ENCODE measurements around the gene CCDC61. TPM values are rescaled to one million over a fixed set of nuclear protein-coding genes. Genes with fewer than 3 reads are reported as not detected.

Gene CCDC61
- total RNA-seq, 1 donor from 2014 or later: 12.4 TPM

DNA sequence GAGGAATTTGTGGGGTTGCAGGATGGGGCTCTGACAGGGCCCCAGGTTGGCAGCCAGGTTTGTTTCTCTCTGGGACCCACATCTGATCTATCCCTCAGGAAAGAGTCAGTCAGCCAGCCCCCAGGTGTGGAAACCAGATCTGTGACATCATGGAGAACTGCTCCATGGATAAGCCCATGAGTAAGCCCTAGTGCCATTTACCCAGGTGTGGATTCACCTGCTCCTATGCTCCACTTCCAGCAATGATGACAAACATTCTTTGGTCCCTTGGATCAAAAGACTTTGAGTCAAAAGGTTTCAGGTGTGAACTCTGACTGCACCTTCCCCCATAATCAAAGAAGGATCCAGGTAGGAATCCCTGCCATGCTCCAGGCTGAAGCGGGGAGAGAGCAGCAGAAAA lies 72.4 kb downstream of the CCDC61 start:
- H3K4me1 Mint-ChIP-seq (ENCODE audit: unreplicated experiment): peaks cover 5% of the 10 kb centered on the region
- H3K27ac Mint-ChIP-seq (ENCODE audit: unreplicated experiment): no peak overlapping the region
- no peak for DNase-seq (ENCODE audit: extremely low spot score, unreplicated experiment)
- no peak overlapping the region for H3K4me3 Mint-ChIP-seq (ENCODE audit: unreplicated experiment)
- TF ChIP-seq, protein P1, sequence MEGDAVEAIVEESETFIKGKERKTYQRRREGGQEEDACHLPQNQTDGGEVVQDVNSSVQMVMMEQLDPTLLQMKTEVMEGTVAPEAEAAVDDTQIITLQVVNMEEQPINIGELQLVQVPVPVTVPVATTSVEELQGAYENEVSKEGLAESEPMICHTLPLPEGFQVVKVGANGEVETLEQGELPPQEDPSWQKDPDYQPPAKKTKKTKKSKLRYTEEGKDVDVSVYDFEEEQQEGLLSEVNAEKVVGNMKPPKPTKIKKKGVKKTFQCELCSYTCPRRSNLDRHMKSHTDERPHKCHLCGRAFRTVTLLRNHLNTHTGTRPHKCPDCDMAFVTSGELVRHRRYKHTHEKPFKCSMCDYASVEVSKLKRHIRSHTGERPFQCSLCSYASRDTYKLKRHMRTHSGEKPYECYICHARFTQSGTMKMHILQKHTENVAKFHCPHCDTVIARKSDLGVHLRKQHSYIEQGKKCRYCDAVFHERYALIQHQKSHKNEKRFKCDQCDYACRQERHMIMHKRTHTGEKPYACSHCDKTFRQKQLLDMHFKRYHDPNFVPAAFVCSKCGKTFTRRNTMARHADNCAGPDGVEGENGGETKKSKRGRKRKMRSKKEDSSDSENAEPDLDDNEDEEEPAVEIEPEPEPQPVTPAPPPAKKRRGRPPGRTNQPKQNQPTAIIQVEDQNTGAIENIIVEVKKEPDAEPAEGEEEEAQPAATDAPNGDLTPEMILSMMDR (IDR thresholded peaks at IDR 0.05): no peak
- no peaks in the 10 kb centered on the region for H3K36me3 Mint-ChIP-seq (ENCODE audit: unreplicated experiment)
- H3K27me3 Mint-ChIP-seq (ENCODE audit: unreplicated experiment): peaks cover 81% of the 10 kb centered on the region
- no peaks in the 10 kb centered on the region for H3K9me3 Mint-ChIP-seq (ENCODE audit: unreplicated experiment)

Small RNA genes lying within 50 kb of the gene (microRNA-seq; reads per million reads assigned to microRNA genes)
- 107 reads per million, percentile 52 among the genes with 10 or more reads in this experiment for gene MIR769 (ENCODE audit: unreplicated experiment)

Other genes starting within 250 kb of the CCDC61 start
- gene SIX5, start 226.2 kb upstream of the CCDC61 start, total RNA-seq: 34.2 and 35.4 TPM in 2 replicates
- gene DMPK, start 213.0 kb upstream of the CCDC61 start, total RNA-seq: 76.6 and 86.9 TPM in 2 replicates
- gene DMWD, start 202.6 kb upstream of the CCDC61 start, total RNA-seq: 79.2 and 91.0 TPM in 2 replicates
- 0.30 and 0.42 TPM in 2 replicates for gene RSPH6A, start 180.2 kb upstream of the CCDC61 start, total RNA-seq
- 67.2 and 72.1 TPM in 2 replicates for gene SYMPK, start 132.3 kb upstream of the CCDC61 start, total RNA-seq
- gene FOXA3, start 131.1 kb upstream of the CCDC61 start, total RNA-seq: not detected in 2 replicates
- 29.4 and 30.9 TPM in 2 replicates for gene IRF2BP1, start 109.3 kb upstream of the CCDC61 start, total RNA-seq
- gene MYPOP, start 92.9 kb upstream of the CCDC61 start, total RNA-seq: 9.9 and 10.4 TPM in 2 replicates
- gene NANOS2, start 80.7 kb upstream of the CCDC61 start, total RNA-seq: not detected in 2 replicates
- gene NOVA2, start 21.6 kb upstream of the CCDC61 start, total RNA-seq: not detected in 2 replicates
- not detected in 2 replicates for gene PGLYRP1, start 27.6 kb downstream of the CCDC61 start, total RNA-seq
- gene IGFL4, start 45.5 kb downstream of the CCDC61 start, total RNA-seq: not detected in 2 replicates
- gene IGFL3, start 129.2 kb downstream of the CCDC61 start, total RNA-seq: not detected in 2 replicates
- not detected in 2 replicates for gene IGFL2, start 152.8 kb downstream of the CCDC61 start, total RNA-seq
- not detected in 2 replicates for gene IGFL1, start 234.3 kb downstream of the CCDC61 start, total RNA-seq